A673 (cell line): Measurements from ENCODE around the gene PRPH2. TPM values are rescaled to one million over a fixed set of nuclear protein-coding genes. Genes with fewer than 3 reads are reported as not detected.

Experiments used
- BruUV-seq: library from RNA; stranded (reverse); fragments of 400-500 nt; replicated peaks from 2 replicates; lab custom pipeline; 2021; lab: Mats Ljungman, UMichigan
- CTCF ChIA-PET: fragments of 300-600 bp; sonication (Branson Sonifier 250); formaldehyde crosslinking; loops from one replicate; lab custom pipeline; 2022; ENCODE audit warnings: antibody characterized with exemption; lab: Charles Lee
- POLR2A ChIA-PET: fragments of 300-600 bp; sonication (Branson Sonifier 250); formaldehyde crosslinking; loops from one replicate; lab custom pipeline; 2022; ENCODE audit warnings: antibody characterized with exemption; ENCODE audit not compliant: low non-redundant PET; lab: Charles Lee
- DNase-seq: peaks from one replicate; pipeline ENCODE4 v3.0.0-alpha.2; 2015; ENCODE audit warnings: low spot score
- H3K27ac ChIP-seq: fragments of 200-600 bp; sonication (generic); 2 replicates; pipeline ENCODE4 v1.5.1; 2016; ENCODE audit warnings: mixed run types, low read depth, mild to moderate bottlenecking, mixed read lengths, antibody characterized with exemption, low read length; ENCODE audit not compliant: poor library complexity, severe bottlenecking
- H3K27me3 ChIP-seq: fragments of 200-600 bp; sonication (generic); replicated peaks from 2 replicates; pipeline ENCODE4 v1.6.1; 2017; ENCODE audit warnings: mixed run types, low read depth, mild to moderate bottlenecking, mixed read lengths, antibody characterized with exemption, low read length; ENCODE audit not compliant: insufficient read depth, poor library complexity
- H3K36me3 ChIP-seq: fragments of 200-600 bp; sonication (generic); 2 replicates; pipeline ENCODE4 v1.6.1; 2016; ENCODE audit warnings: mixed run types, mild to moderate bottlenecking, mixed read lengths, antibody characterized with exemption, low read length; ENCODE audit not compliant: insufficient read depth, poor library complexity, severe bottlenecking
- H3K4me1 ChIP-seq: fragments of 200-600 bp; sonication (generic); 2 replicates; pipeline ENCODE4 v1.6.1; 2017; ENCODE audit warnings: mixed run types, mild to moderate bottlenecking, mixed read lengths, antibody characterized with exemption, low read length; ENCODE audit not compliant: insufficient read depth, poor library complexity, severe bottlenecking
- H3K4me3 ChIP-seq: fragments of 200-600 bp; sonication (generic); 2 replicates; pipeline ENCODE4 v1.5.1; 2016; ENCODE audit warnings: low read depth, mixed run types, mild to moderate bottlenecking, mixed read lengths, low read length; ENCODE audit not compliant: poor library complexity, severe bottlenecking
- H3K9me3 ChIP-seq: fragments of 200-600 bp; sonication (generic); 2 replicates; pipeline ENCODE4 v1.6.1; 2016; ENCODE audit warnings: mixed run types, low read depth, mild to moderate bottlenecking, mixed read lengths, antibody characterized with exemption, low read length; ENCODE audit not compliant: poor library complexity, severe bottlenecking
- EZH2 ChIP-seq: fragments of 200-600 bp; sonication (generic); IDR thresholded peaks from 2 replicates; pipeline ENCODE4 v1.6.1; 2017; ENCODE audit warnings: borderline replicate concordance, low read depth, mild to moderate bottlenecking, mixed read lengths, antibody characterized with exemption, low read length; ENCODE audit not compliant: poor library complexity, severe bottlenecking
- intact Hi-C: fragments of 100-400 bp; cut with micrococcal nuclease; formaldehyde crosslinking; loops from one replicate; pipeline ENCODE4 v1.10.0; 2022; ENCODE audit not compliant: unreplicated experiment
- total RNA-seq: library from RNA; stranded (reverse); gene quantifications from 2 replicates; pipeline ENCODE4 v1.2.3, GENCODE V29; 2021
- TF ChIP-seq, protein P1 (sequence below): fragments of 300-800, 200-600 bp; sonication (generic); conservative IDR thresholded peaks from 2 replicates; pipeline ENCODE4 v1.5.1; 2017; ENCODE audit warnings: low read depth, mild to moderate bottlenecking, antibody characterized with exemption, low read length, moderate library complexity, mixed read lengths

The PRPH2 gene
- total RNA-seq, 1 experiment from 2014 or later: 0.41 TPM

- no peaks in the 10 kb centered on the region for H3K36me3 ChIP-seq
- CTCF ChIA-PET: interaction anchor here (0.7 kb wide), 1 partner anchor 1224 kb away, joined by 3 read pairs; no protein-coding TSS in a partner anchor
- H3K27me3 ChIP-seq: no peaks in the 10 kb centered on the region
- POLR2A ChIA-PET: no interaction called here
- no peak overlapping the region for H3K4me3 ChIP-seq
- intact Hi-C loops: no loop called here
- H3K27ac ChIP-seq: no peak overlapping the region
- peaks cover 8% of the 10 kb centered on the region for H3K4me1 ChIP-seq
- TF ChIP-seq EZH2: no peak
- TF ChIP-seq, protein P1, sequence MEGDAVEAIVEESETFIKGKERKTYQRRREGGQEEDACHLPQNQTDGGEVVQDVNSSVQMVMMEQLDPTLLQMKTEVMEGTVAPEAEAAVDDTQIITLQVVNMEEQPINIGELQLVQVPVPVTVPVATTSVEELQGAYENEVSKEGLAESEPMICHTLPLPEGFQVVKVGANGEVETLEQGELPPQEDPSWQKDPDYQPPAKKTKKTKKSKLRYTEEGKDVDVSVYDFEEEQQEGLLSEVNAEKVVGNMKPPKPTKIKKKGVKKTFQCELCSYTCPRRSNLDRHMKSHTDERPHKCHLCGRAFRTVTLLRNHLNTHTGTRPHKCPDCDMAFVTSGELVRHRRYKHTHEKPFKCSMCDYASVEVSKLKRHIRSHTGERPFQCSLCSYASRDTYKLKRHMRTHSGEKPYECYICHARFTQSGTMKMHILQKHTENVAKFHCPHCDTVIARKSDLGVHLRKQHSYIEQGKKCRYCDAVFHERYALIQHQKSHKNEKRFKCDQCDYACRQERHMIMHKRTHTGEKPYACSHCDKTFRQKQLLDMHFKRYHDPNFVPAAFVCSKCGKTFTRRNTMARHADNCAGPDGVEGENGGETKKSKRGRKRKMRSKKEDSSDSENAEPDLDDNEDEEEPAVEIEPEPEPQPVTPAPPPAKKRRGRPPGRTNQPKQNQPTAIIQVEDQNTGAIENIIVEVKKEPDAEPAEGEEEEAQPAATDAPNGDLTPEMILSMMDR: no peak
- DNase-seq: no peak
- no peaks in the 10 kb centered on the region for H3K9me3 ChIP-seq
- no TSS peak for BruUV-seq
These were observed 28.7 kb upstream of the PRPH2 start for GRCh38 chr6:42751055-42751454.

DNA sequence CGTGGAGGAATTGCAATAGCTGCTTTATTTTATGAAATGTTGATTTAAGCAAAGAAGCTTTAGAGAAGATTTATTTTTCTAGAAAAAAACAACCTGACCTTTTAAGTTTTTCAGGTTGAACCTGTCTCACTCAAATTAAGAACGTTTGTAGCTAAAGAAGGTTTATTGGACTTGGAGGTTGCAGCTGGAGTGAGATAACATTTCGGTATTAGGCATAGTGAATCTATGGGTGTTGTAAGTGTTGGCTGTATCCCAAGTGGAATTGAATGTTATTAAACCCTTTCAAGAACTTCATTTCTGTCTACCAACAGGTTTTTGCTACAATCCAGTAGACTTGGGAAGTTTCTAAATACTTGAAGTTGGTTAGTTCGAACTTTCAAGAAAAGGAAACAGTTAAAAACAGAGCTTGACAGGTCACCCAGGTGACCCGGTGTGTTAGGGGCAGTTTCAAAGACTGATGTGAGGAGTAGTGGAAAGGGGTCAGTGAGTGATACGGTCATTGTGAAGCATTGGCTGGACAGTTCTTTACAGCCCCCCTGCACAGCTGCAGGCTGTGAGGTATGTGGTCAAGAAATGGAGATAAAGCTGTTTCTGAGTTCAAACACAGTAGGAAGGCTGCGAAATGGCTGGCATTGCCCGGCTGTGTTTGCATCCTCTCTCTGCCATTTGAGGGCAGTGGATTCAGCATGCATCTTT, 26.0 kb upstream of the PRPH2 start:
- ChIA-PET CTCF (interaction anchor here (0.7 kb wide), 1 partner anchor 242 kb away, joined by 4 read pairs; no protein-coding TSS in a partner anchor), POLR2A (interaction anchor here (0.6 kb wide), 1 partner anchor 43 kb away, joined by 5 read pairs; no protein-coding TSS in a partner anchor)
- no peak for DNase-seq
- no TSS peak for BruUV-seq
- H3K4me3 ChIP-seq: peak overlapping the region; percentile 98
- TF ChIP-seq, protein P1: no peak
- no peak for TF ChIP-seq EZH2
- H3K36me3 ChIP-seq: no peaks in the 10 kb centered on the region
- H3K27ac ChIP-seq: no peak overlapping the region
- peaks cover 20% of the 10 kb centered on the region for H3K4me1 ChIP-seq
- intact Hi-C loops: no loop called here
- H3K27me3 ChIP-seq: no peaks in the 10 kb centered on the region
- no peaks in the 10 kb centered on the region for H3K9me3 ChIP-seq

DNA sequence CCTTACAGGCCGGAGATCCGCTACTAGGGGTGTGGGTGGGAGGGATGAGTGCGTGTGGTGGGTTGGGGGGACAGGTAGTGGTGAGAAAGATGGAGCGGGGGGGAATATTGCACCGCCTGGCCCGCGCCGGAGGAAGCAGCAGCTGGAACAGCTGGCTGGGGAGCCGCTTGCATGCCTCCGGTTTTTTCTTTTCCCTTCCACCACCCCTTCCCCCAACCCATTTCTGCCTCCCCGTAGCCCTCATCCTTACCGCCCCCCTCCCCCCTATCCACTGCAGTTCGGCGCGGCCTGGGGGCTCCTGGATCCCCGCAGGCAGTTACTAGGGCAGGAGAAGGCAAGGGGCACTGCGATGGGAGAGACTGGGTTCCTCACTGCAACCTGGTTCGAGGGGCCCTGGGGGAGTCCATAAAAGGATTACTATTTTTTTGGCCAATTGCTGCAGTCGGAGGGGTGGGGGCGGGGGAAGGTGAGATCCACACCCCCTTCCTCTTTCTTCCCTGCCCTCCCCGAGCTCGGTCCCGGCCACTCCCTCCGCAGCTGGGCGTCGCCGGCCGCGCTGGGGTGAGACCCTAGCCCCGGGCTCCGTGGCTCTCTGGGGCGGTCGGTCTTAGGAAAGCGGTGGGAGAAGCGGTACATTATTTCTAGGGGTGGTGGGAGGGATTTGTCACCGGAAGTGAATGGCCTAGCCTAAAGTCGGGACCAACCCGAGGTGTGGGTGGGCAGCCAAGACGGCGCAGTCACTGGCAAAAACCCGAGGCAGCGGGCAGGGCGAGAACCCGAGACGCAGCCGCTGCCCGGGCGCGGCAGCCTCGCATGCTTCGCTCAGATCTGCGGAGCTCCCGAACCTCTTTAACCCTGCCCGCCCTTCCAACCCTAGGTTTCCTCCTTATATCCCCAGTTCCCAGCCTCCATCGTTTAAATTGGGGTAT, 24.3 kb upstream of the PRPH2 start:
- POLR2A ChIA-PET: interaction anchor here (0.7 to 2.3 kb wide), 4 partner anchors 8 to 1322 kb away, joined by 3 to 40 read pairs (median 4); partner anchors contain the start of gene BICRAL
- H3K9me3 ChIP-seq: no peaks in the 10 kb centered on the region
- TF ChIP-seq EZH2: no peak
- TF ChIP-seq, protein P1: no peak
- H3K4me1 ChIP-seq: peaks cover 34% of the 10 kb centered on the region
- peak overlapping the region; percentile 98 for H3K4me3 ChIP-seq
- H3K36me3 ChIP-seq: no peaks in the 10 kb centered on the region
- intact Hi-C loops: loop anchor here (1.0 to 2.0 kb wide), 2 partner anchors 36 to 130 kb away; partner anchors contain the start of gene BICRAL
- CTCF ChIA-PET: interaction anchor here (0.6 kb wide), 2 partner anchors 785 to 1624 kb away, joined by 4 to 5 read pairs; no protein-coding TSS in a partner anchor
- peak; percentile 95 for DNase-seq
- no TSS peak for BruUV-seq
- H3K27me3 ChIP-seq: no peaks in the 10 kb centered on the region
- H3K27ac ChIP-seq: peak overlapping the region; percentile 97
